Esophagus muscularis mucosa (tissue), 4 donors: ENCODE measurements around the gene KCTD14. TPM values are rescaled to one million over a fixed set of nuclear protein-coding genes. Genes with fewer than 3 reads are reported as not detected.

ENCODE experiments used
- DNase-seq: peaks from one replicate; pipeline ENCODE4 v3.0.0-alpha.2; 2017; ENCODE audit errors: extremely low spot score
- H3K27ac ChIP-seq, 4 donors: fragments of 200-600 bp; sonication (generic); replicated peaks in 1 of 4; 1 replicate in 3 of 4; 2 replicates in 1 of 4; pipeline ENCODE4 v1.5.1; 2016 to 2019; ENCODE audit warnings: mild to moderate bottlenecking in 1 of 4
- H3K27me3 ChIP-seq, 4 donors: fragments of 200-600 bp; sonication (generic); one replicate each; pipeline versions ENCODE4 v1.5.1 to v1.6.0; 2016 to 2019
- H3K36me3 ChIP-seq, 4 donors: fragments of 200-600 bp; sonication (generic); one replicate each; pipeline ENCODE4 v1.5.1; 2016 to 2019
- H3K4me1 ChIP-seq, 4 donors: fragments of 200-600 bp; sonication (generic); one replicate each; pipeline ENCODE4 v1.5.1; 2016 to 2019
- H3K4me3 ChIP-seq, 4 donors: fragments of 200-600 bp; sonication (generic); 1 replicate in 2 of 4; 2 replicates in 2 of 4; pipeline ENCODE4 v1.5.1; 2016 to 2019; ENCODE audit warnings: mild to moderate bottlenecking in 4 of 4, moderate library complexity in 1 of 4
- H3K9me3 ChIP-seq, 4 donors: fragments of 200-600 bp; sonication (generic); 1 replicate in 3 of 4; 2 replicates in 1 of 4; pipeline ENCODE4 v1.5.1; 2016 to 2019
- CTCF ChIP-seq, 3 experiments: fragments of 200-600 bp in 2 of 3; fragments of 450-650 bp in 1 of 3; sonication (generic) in 2 of 3; IDR thresholded peaks; one replicate each; pipeline ENCODE4 v1.5.1; 2017 to 2019; ENCODE audit warnings: antibody characterized with exemption in 3 of 3, mild to moderate bottlenecking in 2 of 3, moderate library complexity in 1 of 3
- EP300 ChIP-seq: sonication (generic); formaldehyde crosslinking; IDR thresholded peaks from one replicate; pipeline ENCODE4 v1.6.1; 2017; ENCODE audit warnings: antibody characterized with exemption
- POLR2A ChIP-seq: fragments of 450-650 bp; IDR thresholded peaks from one replicate; pipeline ENCODE4 v1.6.1; 2017; ENCODE audit warnings: antibody characterized with exemption, moderate library complexity, mild to moderate bottlenecking, low read depth
- POLR2AphosphoS5 ChIP-seq, 2 donors: sonication (generic); formaldehyde crosslinking; IDR thresholded peaks; one replicate each; pipeline ENCODE4 v1.6.1; 2017; ENCODE audit warnings: antibody characterized with exemption in 2 of 2
- WGBS: methylation state at CpG from one replicate; pipeline ENCODE4 v1.1.5; 2018; 5-methylcytosine and 5-hydroxymethylcytosine counted together
- intact Hi-C: fragments of 100-400 bp; cut with DNase I; formaldehyde crosslinking; loops from one replicate; pipeline ENCODE4 v1.15.1; 2023
- total RNA-seq, 4 donors: library from RNA; depleted of rRNA; stranded (reverse); fragments of >200 nt; gene quantifications; one replicate each; pipeline versions ENCODE4 v1.1.0 to v1.2.1, GENCODE V29; 2016

The KCTD14 gene
- total RNA-seq, 4 donors from 2014 or later: 0.83 to 2.6 (median 1.3) TPM

GRCh38 chr11:78011301-78011700, 11.8 kb downstream of the KCTD14 start:
- no peak overlapping the region for H3K4me3 ChIP-seq
- TF ChIP-seq POLR2AphosphoS5 (IDR thresholded peaks at IDR 0.05): no peak
- no peak for TF ChIP-seq CTCF (IDR thresholded peaks at IDR 0.05)
- TF ChIP-seq EP300: no peak
- no peak for TF ChIP-seq POLR2A
- no peaks in the 10 kb centered on the region for H3K4me1 ChIP-seq
- H3K27me3 ChIP-seq: no peaks in the 10 kb centered on the region
- WGBS: 88% methylated on average over 2 of the region's 2 CpGs
- H3K36me3 ChIP-seq: peaks cover 0 to 4% (median 0%) of the 10 kb centered on the region in 4 donors
- intact Hi-C loops: no loop called here
- no peak overlapping the region for H3K27ac ChIP-seq
- no peak for DNase-seq
- no peaks in the 10 kb centered on the region for H3K9me3 ChIP-seq

DNA sequence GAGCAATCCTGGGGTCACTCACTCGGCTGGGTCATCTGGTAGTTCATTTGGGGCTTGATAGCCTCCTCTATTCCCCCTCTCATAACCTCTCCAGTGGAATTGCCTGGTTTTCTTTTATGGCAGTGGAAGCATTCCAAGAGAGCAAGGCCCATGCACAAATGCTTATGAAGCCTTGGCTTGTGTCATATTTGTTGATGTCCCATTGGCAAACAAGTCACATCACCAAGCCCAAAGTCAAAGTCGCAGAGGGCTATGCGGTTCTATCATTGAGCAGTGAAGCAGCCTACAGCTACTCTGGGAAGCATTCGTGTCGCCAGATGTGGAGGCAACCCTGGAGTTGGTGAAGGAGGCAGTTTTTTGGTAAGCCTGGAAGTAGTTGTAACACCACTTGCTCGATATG, 12.3 kb downstream of the KCTD14 start:
- Histone ChIP-seq H3K27me3 (no peaks in the 10 kb centered on the region), H3K9me3 (no peaks in the 10 kb centered on the region), H3K36me3 (no peaks in the 10 kb centered on the region), H3K4me1 (no peaks in the 10 kb centered on the region), H3K4me3 (no peak overlapping the region), H3K27ac (no peak overlapping the region)
- DNase-seq: no peak
- intact Hi-C loops: no loop called here
- WGBS: 97% methylated on average over 6 of the region's 6 CpGs
- TF ChIP-seq CTCF (IDR thresholded peaks at IDR 0.05): no peak
- TF ChIP-seq POLR2AphosphoS5 (IDR thresholded peaks at IDR 0.05): no peak
- no peak for TF ChIP-seq POLR2A
- no peak for TF ChIP-seq EP300

DNA sequence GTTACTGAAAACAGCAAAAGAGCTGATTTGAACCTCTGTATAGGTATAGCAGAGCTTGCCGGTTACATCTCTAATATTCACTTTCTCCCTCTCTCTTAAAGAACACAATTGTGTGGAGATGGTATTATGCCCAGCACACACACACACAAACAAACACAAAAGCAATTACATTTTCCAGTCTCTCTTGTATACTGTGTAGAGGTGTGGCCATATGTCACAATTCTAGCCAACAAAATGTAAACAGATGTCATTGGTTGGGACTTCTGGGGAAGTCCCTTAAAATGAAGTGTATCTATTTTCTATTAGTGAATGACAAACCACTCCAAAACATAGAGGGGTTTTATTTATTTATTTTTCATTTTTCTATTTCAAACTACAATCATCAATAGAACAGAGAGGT, 12.8 kb downstream of the KCTD14 start:
- no peaks in the 10 kb centered on the region for H3K9me3 ChIP-seq
- TF ChIP-seq CTCF (IDR thresholded peaks at IDR 0.05) (no peak), POLR2A (no peak), POLR2AphosphoS5 (IDR thresholded peaks at IDR 0.05) (no peak), EP300 (no peak)
- H3K27ac ChIP-seq: no peak overlapping the region
- no peaks in the 10 kb centered on the region for H3K27me3 ChIP-seq
- WGBS: 97% methylated on average over 1 of the region's 1 CpG
- H3K4me3 ChIP-seq: no peak overlapping the region
- intact Hi-C loops: no loop called here
- no peaks in the 10 kb centered on the region for H3K36me3 ChIP-seq
- H3K4me1 ChIP-seq: no peaks in the 10 kb centered on the region
- DNase-seq: no peak

- 89% methylated on average over 2 of the region's 2 CpGs for WGBS
- H3K4me3 ChIP-seq: no peak overlapping the region
- H3K36me3 ChIP-seq: no peaks in the 10 kb centered on the region
- H3K4me1 ChIP-seq: no peaks in the 10 kb centered on the region
- intact Hi-C loops: no loop called here
- no peak for TF ChIP-seq EP300
- no peak for TF ChIP-seq POLR2A
- no peak for TF ChIP-seq CTCF (IDR thresholded peaks at IDR 0.05)
- TF ChIP-seq POLR2AphosphoS5 (IDR thresholded peaks at IDR 0.05): no peak
- no peak for DNase-seq
- H3K9me3 ChIP-seq: no peaks in the 10 kb centered on the region
- no peak overlapping the region for H3K27ac ChIP-seq
- H3K27me3 ChIP-seq: no peaks in the 10 kb centered on the region
Measured at GRCh38 chr11:78009062-78009461, 14.0 kb downstream of the KCTD14 start.

DNA sequence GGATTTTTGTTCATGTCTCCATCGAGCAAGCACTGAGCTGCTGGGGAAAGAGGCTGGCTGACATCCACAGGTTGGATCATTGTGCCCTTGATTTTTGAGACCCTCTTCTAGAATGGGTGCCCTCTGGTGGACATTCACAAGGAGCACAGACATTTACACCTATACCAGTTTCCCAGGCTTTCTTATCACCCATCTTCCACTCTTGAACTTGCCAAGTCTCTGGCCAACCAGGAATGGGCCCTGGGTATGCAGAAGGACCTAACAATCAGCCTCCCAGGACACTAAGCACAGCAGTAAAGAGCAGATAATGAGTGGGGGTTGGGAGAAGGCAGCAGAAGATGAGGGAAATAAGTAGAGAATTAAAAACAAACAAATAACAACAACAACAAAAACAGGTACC, 22.9 kb downstream of the KCTD14 start:
- Histone ChIP-seq H3K36me3 (no peaks in the 10 kb centered on the region), H3K4me1 (peaks cover 3 to 5% (median 4%) of the 10 kb centered on the region in 4 donors), H3K9me3 (no peaks in the 10 kb centered on the region), H3K4me3 (no peak overlapping the region), H3K27ac (no peak overlapping the region), H3K27me3 (no peaks in the 10 kb centered on the region)
- no peak for TF ChIP-seq POLR2A
- TF ChIP-seq CTCF (IDR thresholded peaks at IDR 0.05): peak; percentile 45 to 66 (median 50)
- no peak for TF ChIP-seq POLR2AphosphoS5 (IDR thresholded peaks at IDR 0.05)
- TF ChIP-seq EP300: no peak
- intact Hi-C loops: no loop called here
- 0% methylated on average over 1 of the region's 1 CpG for WGBS
- no peak for DNase-seq
